GF-D8 (cell line): ENCODE data around the gene CCDC68.

Experiments
- DNase-seq: peaks from one replicate; lab custom pipeline; 2025; lab: John Stamatoyannopoulos, UW

The CCDC68 gene

GRCh38 chr18:54960197-54960596, 936 bp upstream of the CCDC68 start:
- DNase-seq = no peak

- no peak for DNase-seq
Measured at GRCh38 chr18:54957996-54958395, 1.3 kb downstream of the CCDC68 start.

GRCh38 chr18:54957296-54957832, 1.9 kb downstream of the CCDC68 start:
- DNase-seq = no peak

GRCh38 chr18:54956506-54956905, 2.8 kb downstream of the CCDC68 start:
- DNase-seq = no peak

GRCh38 chr18:54952026-54952425, 7.2 kb downstream of the CCDC68 start:
- DNase-seq = no peak

- DNase-seq = no peak
Measured at GRCh38 chr18:54950221-54950620, 9.0 kb downstream of the CCDC68 start.

- DNase-seq = no peak
Measured at GRCh38 chr18:54949588-54949987, 9.7 kb downstream of the CCDC68 start.

- DNase-seq = no peak
Measured at GRCh38 chr18:54948350-54948837, 10.9 kb downstream of the CCDC68 start.

- DNase-seq = no peak
Measured at GRCh38 chr18:54947091-54947490, 12.2 kb downstream of the CCDC68 start.

GRCh38 chr18:54946149-54946581, 13.1 kb downstream of the CCDC68 start:
- DNase-seq = peak; percentile 48

- DNase-seq = no peak
Measured at GRCh38 chr18:54945576-54946125, 13.6 kb downstream of the CCDC68 start.

GRCh38 chr18:54942569-54942968, 16.7 kb downstream of the CCDC68 start:
- no peak for DNase-seq

GRCh38 chr18:54942144-54942543, 17.1 kb downstream of the CCDC68 start:
- DNase-seq = no peak

- no peak for DNase-seq
Measured at GRCh38 chr18:54939361-54939917, 19.8 kb downstream of the CCDC68 start.

GRCh38 chr18:54938506-54938905, 20.8 kb downstream of the CCDC68 start:
- DNase-seq = no peak

GRCh38 chr18:54932472-54932871, 26.8 kb downstream of the CCDC68 start:
- DNase-seq = no peak

GRCh38 chr18:54931152-54931551, 28.1 kb downstream of the CCDC68 start:
- DNase-seq = peak; percentile 29

- no peak for DNase-seq
Measured at GRCh38 chr18:54928236-54928635, 31.0 kb downstream of the CCDC68 start.

- no peak for DNase-seq
Measured at GRCh38 chr18:54926593-54927325, 32.5 kb downstream of the CCDC68 start.

- no peak for DNase-seq
Measured at GRCh38 chr18:54924948-54925347, 34.3 kb downstream of the CCDC68 start.

- DNase-seq = no peak
Measured at GRCh38 chr18:54923339-54923956, 35.8 kb downstream of the CCDC68 start.

GRCh38 chr18:54919412-54919811, 39.8 kb downstream of the CCDC68 start:
- DNase-seq = no peak

- no peak for DNase-seq
Measured at GRCh38 chr18:54918060-54918459, 41.2 kb downstream of the CCDC68 start.
